HEK293 (cell line): ENCODE data around the gene TLE5.

Experiments
- GFI1B ChIP-seq: fragments of 450-650 bp; formaldehyde crosslinking; IDR thresholded peaks from 2 replicates; pipeline ENCODE4 v1.5.1; 2016; ENCODE audit warnings: missing biosample characterization, missing genetic modification characterization
- HOXA7 ChIP-seq: sonication (generic); formaldehyde crosslinking; IDR thresholded peaks from 2 replicates; pipeline ENCODE4 v1.8.1; 2022; ENCODE audit warnings: missing genetic modification reagents, borderline replicate concordance
- OSR2 ChIP-seq: fragments of 450-650 bp; formaldehyde crosslinking; IDR thresholded peaks from 2 replicates; pipeline ENCODE4 v1.5.1; 2016; ENCODE audit warnings: missing biosample characterization, missing genetic modification characterization
- TRIM28 ChIP-seq: IDR thresholded peaks from 2 replicates; pipeline ENCODE4 v1.6.1; 2011; ENCODE audit warnings: low read length, control low read depth, borderline replicate concordance
- ZNF2 ChIP-seq: fragments of 450-650 bp; formaldehyde crosslinking; IDR thresholded peaks from 2 replicates; pipeline ENCODE4 v1.5.1; 2016; ENCODE audit warnings: missing biosample characterization, missing genetic modification characterization
- ZNF239 ChIP-seq: fragments of 450-650 bp; formaldehyde crosslinking; IDR thresholded peaks from 2 replicates; pipeline ENCODE4 v1.5.1; 2016; ENCODE audit warnings: missing biosample characterization, missing genetic modification characterization
- ZNF341 ChIP-seq: fragments of 450-650 bp; formaldehyde crosslinking; IDR thresholded peaks from 2 replicates; pipeline ENCODE4; 2016; ENCODE audit warnings: low read depth, missing biosample characterization, missing genetic modification characterization
- ZNF350 ChIP-seq: fragments of 450-650 bp; formaldehyde crosslinking; IDR thresholded peaks from 2 replicates; pipeline ENCODE4 v1.5.0; 2017; ENCODE audit warnings: missing biosample characterization, mild to moderate bottlenecking, missing genetic modification characterization
- ZNF423 ChIP-seq: fragments of 450-650 bp; formaldehyde crosslinking; IDR thresholded peaks from 2 replicates; pipeline ENCODE4 v1.5.1; 2016; ENCODE audit warnings: missing biosample characterization, missing genetic modification characterization
- ZNF473 ChIP-seq: fragments of 450-650 bp; formaldehyde crosslinking; IDR thresholded peaks from 2 replicates; pipeline ENCODE4 v1.5.1; 2017; ENCODE audit warnings: missing biosample characterization, missing genetic modification characterization
- ZNF624 ChIP-seq: fragments of 450-650 bp; formaldehyde crosslinking; IDR thresholded peaks from 2 replicates; pipeline ENCODE4 v1.5.1; 2017; ENCODE audit warnings: missing biosample characterization, missing genetic modification characterization
- ZNF654 ChIP-seq: fragments of 450-650 bp; formaldehyde crosslinking; IDR thresholded peaks from 2 replicates; pipeline ENCODE4 v1.5.1; 2016; ENCODE audit warnings: low read depth, missing biosample characterization, missing genetic modification characterization
- ZNF664 ChIP-seq: fragments of 450-650 bp; formaldehyde crosslinking; IDR thresholded peaks from 2 replicates; pipeline ENCODE4 v1.5.1; 2016; ENCODE audit warnings: missing biosample characterization, missing genetic modification characterization
- ZNF791 ChIP-seq: fragments of 450-650 bp; formaldehyde crosslinking; IDR thresholded peaks from 2 replicates; pipeline ENCODE4 v1.5.1; 2016; ENCODE audit warnings: missing biosample characterization, missing genetic modification characterization
- ZXDB ChIP-seq: fragments of 450-650 bp; formaldehyde crosslinking; IDR thresholded peaks from 2 replicates; pipeline ENCODE4 v1.5.1; 2016; ENCODE audit warnings: missing biosample characterization, missing genetic modification characterization
- TF ChIP-seq, protein P1 (sequence below): fragments of 450-650 bp; formaldehyde crosslinking; IDR thresholded peaks from 2 replicates; pipeline ENCODE4 v1.5.1; 2016; ENCODE audit warnings: missing biosample characterization, missing genetic modification characterization, borderline replicate concordance
- TF ChIP-seq, protein P2 (sequence below): fragments of 450-650 bp; IDR thresholded peaks from 2 replicates; pipeline ENCODE4 v1.5.1; 2018; ENCODE audit warnings: missing biosample characterization, mild to moderate bottlenecking, missing genetic modification characterization
- TF ChIP-seq, protein P3 (sequence below): fragments of 450-650 bp; formaldehyde crosslinking; IDR thresholded peaks from 2 replicates; pipeline ENCODE4 v1.5.1; 2016; ENCODE audit warnings: missing biosample characterization, missing genetic modification characterization
- TF ChIP-seq, protein P4 (sequence below): fragments of 450-650 bp; formaldehyde crosslinking; IDR thresholded peaks from 2 replicates; pipeline ENCODE4 v1.5.1; 2016; ENCODE audit warnings: missing biosample characterization, missing genetic modification characterization
- TF ChIP-seq, protein P5 (sequence below): fragments of 450-650 bp; formaldehyde crosslinking; IDR thresholded peaks from 2 replicates; pipeline ENCODE4 v1.5.1; 2016; ENCODE audit warnings: missing biosample characterization, missing genetic modification characterization
- TF ChIP-seq, protein P6 (sequence below): fragments of 450-650 bp; formaldehyde crosslinking; conservative IDR thresholded peaks from 2 replicates; pipeline ENCODE4 v1.5.1; 2016; ENCODE audit warnings: low read depth, missing biosample characterization, missing genetic modification characterization

The TLE5 gene

DNA sequence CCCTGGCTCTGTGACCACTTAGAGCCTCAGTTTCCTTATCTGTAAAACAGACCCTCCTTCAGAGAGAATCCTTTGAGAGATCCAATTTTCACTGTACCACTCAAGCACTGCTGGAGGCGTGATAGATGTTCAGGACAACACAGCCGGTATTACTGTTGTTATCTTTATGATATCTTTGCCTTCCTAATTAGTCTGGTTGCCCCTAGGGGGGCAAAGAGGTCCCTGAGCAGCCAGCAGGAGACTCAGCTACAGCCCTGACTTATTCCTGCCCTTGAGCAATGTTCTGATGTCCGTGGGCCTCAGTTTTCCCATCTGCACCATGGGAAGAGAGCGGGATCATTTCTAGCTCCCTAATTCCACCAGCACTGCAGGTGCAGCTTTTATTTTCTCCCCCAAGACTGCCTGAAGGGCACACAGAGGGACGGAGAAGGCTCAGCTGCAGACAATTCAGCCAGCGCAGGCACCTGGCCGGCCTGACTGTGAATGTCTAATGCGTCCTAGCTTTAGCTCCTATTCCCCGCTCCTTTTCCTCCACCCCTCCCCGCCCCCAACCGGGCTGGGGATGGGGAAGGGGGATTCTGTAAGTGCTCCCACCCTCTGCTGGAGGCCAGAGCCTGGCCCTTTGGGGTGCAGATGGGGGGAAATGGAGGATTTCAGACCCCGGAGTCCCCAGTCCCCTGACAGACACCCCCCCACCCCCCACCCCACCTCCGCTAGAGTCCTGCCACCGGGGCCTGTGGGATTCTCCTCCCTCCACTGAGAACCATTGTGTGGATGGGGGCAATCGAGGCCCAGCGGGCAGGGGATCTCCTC lies 16.2 kb downstream of the TLE5 start (continued):
- TF ChIP-seq, protein P1, sequence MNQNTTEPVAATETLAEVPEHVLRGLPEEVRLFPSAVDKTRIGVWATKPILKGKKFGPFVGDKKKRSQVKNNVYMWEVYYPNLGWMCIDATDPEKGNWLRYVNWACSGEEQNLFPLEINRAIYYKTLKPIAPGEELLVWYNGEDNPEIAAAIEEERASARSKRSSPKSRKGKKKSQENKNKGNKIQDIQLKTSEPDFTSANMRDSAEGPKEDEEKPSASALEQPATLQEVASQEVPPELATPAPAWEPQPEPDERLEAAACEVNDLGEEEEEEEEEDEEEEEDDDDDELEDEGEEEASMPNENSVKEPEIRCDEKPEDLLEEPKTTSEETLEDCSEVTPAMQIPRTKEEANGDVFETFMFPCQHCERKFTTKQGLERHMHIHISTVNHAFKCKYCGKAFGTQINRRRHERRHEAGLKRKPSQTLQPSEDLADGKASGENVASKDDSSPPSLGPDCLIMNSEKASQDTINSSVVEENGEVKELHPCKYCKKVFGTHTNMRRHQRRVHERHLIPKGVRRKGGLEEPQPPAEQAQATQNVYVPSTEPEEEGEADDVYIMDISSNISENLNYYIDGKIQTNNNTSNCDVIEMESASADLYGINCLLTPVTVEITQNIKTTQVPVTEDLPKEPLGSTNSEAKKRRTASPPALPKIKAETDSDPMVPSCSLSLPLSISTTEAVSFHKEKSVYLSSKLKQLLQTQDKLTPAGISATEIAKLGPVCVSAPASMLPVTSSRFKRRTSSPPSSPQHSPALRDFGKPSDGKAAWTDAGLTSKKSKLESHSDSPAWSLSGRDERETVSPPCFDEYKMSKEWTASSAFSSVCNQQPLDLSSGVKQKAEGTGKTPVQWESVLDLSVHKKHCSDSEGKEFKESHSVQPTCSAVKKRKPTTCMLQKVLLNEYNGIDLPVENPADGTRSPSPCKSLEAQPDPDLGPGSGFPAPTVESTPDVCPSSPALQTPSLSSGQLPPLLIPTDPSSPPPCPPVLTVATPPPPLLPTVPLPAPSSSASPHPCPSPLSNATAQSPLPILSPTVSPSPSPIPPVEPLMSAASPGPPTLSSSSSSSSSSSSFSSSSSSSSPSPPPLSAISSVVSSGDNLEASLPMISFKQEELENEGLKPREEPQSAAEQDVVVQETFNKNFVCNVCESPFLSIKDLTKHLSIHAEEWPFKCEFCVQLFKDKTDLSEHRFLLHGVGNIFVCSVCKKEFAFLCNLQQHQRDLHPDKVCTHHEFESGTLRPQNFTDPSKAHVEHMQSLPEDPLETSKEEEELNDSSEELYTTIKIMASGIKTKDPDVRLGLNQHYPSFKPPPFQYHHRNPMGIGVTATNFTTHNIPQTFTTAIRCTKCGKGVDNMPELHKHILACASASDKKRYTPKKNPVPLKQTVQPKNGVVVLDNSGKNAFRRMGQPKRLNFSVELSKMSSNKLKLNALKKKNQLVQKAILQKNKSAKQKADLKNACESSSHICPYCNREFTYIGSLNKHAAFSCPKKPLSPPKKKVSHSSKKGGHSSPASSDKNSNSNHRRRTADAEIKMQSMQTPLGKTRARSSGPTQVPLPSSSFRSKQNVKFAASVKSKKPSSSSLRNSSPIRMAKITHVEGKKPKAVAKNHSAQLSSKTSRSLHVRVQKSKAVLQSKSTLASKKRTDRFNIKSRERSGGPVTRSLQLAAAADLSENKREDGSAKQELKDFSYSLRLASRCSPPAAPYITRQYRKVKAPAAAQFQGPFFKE = no peak
- TF ChIP-seq HOXA7 (CRISPR knock-in tag) (no peak), ZNF791 (tag by site-specific recombination) (no peak), ZNF2 (tag by site-specific recombination) (no peak), ZNF341 (tag by site-specific recombination) (0 out of 2 replicates have a peak, but pooled peaks have one; percentile 4), ZNF423 (tag by site-specific recombination) (no peak), ZNF473 (tag by site-specific recombination) (no peak), OSR2 (tag by site-specific recombination) (peak; percentile 27; the same call in 1 of the 2 replicates), ZNF239 (tag by site-specific recombination) (no peak), ZNF654 (no peak), ZNF624 (tag by site-specific recombination) (no peak), TRIM28 (0 out of 2 replicates have a peak, but pooled peaks have one; percentile 12), GFI1B (no peak), ZNF350 (tag by site-specific recombination) (no peak), ZNF664 (tag by site-specific recombination) (no peak), ZXDB (tag by site-specific recombination) (0 out of 2 replicates have a peak, but pooled peaks have one; percentile 28)
- TF ChIP-seq, protein P2, sequence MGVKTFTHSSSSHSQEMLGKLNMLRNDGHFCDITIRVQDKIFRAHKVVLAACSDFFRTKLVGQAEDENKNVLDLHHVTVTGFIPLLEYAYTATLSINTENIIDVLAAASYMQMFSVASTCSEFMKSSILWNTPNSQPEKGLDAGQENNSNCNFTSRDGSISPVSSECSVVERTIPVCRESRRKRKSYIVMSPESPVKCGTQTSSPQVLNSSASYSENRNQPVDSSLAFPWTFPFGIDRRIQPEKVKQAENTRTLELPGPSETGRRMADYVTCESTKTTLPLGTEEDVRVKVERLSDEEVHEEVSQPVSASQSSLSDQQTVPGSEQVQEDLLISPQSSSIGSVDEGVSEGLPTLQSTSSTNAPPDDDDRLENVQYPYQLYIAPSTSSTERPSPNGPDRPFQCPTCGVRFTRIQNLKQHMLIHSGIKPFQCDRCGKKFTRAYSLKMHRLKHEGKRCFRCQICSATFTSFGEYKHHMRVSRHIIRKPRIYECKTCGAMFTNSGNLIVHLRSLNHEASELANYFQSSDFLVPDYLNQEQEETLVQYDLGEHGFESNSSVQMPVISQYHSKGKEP (tag by site-specific recombination) = no peak
- TF ChIP-seq, protein P3, sequence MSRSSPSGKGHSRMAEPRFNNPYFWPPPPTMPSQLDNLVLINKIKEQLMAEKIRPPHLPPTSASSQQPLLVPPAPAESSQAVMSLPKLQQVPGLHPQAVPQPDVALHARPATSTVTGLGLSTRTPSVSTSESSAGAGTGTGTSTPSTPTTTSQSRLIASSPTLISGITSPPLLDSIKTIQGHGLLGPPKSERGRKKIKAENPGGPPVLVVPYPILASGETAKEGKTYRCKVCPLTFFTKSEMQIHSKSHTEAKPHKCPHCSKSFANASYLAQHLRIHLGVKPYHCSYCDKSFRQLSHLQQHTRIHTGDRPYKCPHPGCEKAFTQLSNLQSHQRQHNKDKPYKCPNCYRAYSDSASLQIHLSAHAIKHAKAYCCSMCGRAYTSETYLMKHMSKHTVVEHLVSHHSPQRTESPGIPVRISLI (tag by site-specific recombination) = no peak
- TF ChIP-seq, protein P4, sequence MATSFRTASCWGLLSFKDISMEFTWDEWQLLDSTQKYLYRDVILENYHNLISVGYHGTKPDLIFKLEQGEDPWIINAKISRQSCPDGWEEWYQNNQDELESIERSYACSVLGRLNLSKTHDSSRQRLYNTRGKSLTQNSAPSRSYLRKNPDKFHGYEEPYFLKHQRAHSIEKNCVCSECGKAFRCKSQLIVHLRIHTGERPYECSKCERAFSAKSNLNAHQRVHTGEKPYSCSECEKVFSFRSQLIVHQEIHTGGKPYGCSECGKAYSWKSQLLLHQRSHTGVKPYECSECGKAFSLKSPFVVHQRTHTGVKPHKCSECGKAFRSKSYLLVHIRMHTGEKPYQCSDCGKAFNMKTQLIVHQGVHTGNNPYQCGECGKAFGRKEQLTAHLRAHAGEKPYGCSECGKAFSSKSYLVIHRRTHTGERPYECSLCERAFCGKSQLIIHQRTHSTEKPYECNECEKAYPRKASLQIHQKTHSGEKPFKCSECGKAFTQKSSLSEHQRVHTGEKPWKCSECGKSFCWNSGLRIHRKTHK (tag by site-specific recombination) = no peak
- TF ChIP-seq, protein P5, sequence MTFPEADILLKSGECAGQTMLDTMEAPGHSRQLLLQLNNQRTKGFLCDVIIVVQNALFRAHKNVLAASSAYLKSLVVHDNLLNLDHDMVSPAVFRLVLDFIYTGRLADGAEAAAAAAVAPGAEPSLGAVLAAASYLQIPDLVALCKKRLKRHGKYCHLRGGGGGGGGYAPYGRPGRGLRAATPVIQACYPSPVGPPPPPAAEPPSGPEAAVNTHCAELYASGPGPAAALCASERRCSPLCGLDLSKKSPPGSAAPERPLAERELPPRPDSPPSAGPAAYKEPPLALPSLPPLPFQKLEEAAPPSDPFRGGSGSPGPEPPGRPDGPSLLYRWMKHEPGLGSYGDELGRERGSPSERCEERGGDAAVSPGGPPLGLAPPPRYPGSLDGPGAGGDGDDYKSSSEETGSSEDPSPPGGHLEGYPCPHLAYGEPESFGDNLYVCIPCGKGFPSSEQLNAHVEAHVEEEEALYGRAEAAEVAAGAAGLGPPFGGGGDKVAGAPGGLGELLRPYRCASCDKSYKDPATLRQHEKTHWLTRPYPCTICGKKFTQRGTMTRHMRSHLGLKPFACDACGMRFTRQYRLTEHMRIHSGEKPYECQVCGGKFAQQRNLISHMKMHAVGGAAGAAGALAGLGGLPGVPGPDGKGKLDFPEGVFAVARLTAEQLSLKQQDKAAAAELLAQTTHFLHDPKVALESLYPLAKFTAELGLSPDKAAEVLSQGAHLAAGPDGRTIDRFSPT (tag by site-specific recombination) = 0 out of 2 replicates have a peak, but pooled peaks have one; percentile 16
- TF ChIP-seq, protein P6, sequence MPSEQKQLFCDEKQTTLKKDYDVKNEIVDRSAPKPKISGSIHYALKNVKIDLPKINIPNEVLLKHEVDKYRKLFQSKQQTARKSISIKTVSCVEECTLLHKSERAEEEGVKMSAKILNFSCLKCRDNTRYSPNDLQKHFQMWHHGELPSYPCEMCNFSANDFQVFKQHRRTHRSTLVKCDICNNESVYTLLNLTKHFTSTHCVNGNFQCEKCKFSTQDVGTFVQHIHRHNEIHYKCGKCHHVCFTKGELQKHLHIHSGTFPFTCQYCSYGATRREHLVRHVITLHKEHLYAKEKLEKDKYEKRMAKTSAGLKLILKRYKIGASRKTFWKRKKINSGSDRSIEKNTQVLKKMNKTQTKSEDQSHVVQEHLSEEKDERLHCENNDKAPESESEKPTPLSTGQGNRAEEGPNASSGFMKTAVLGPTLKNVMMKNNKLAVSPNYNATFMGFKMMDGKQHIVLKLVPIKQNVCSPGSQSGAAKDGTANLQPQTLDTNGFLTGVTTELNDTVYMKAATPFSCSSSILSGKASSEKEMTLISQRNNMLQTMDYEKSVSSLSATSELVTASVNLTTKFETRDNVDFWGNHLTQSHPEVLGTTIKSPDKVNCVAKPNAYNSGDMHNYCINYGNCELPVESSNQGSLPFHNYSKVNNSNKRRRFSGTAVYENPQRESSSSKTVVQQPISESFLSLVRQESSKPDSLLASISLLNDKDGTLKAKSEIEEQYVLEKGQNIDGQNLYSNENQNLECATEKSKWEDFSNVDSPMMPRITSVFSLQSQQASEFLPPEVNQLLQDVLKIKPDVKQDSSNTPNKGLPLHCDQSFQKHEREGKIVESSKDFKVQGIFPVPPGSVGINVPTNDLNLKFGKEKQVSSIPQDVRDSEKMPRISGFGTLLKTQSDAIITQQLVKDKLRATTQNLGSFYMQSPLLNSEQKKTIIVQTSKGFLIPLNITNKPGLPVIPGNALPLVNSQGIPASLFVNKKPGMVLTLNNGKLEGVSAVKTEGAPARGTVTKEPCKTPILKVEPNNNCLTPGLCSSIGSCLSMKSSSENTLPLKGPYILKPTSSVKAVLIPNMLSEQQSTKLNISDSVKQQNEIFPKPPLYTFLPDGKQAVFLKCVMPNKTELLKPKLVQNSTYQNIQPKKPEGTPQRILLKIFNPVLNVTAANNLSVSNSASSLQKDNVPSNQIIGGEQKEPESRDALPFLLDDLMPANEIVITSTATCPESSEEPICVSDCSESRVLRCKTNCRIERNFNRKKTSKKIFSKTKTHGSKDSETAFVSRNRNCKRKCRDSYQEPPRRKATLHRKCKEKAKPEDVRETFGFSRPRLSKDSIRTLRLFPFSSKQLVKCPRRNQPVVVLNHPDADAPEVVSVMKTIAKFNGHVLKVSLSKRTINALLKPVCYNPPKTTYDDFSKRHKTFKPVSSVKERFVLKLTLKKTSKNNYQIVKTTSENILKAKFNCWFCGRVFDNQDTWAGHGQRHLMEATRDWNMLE (tag by site-specific recombination) = no peak
